ENCODE results near the gene NOL12.
A peak's percentile ranks its signal among the peaks of the same experiment; 100 is the strongest.

The NOL12 gene

GRCh38 chr22:37726241-37726887 lies 40.2 kb downstream of the NOL12 start:
- H3K4me3 Mint-ChIP-seq: no peak overlapping the region
- DNase-seq: no peak
- H3K4me1 Mint-ChIP-seq: peaks cover 14% of the 10 kb centered on the region
- peaks cover 5% of the 10 kb centered on the region for H3K27me3 Mint-ChIP-seq (ENCODE audit: low read depth, poor library complexity)
- no peaks in the 10 kb centered on the region for H3K9me3 Mint-ChIP-seq
- H3K36me3 Mint-ChIP-seq (ENCODE audit: low read depth): peaks cover 33% of the 10 kb centered on the region
- TF ChIP-seq, protein P1, sequence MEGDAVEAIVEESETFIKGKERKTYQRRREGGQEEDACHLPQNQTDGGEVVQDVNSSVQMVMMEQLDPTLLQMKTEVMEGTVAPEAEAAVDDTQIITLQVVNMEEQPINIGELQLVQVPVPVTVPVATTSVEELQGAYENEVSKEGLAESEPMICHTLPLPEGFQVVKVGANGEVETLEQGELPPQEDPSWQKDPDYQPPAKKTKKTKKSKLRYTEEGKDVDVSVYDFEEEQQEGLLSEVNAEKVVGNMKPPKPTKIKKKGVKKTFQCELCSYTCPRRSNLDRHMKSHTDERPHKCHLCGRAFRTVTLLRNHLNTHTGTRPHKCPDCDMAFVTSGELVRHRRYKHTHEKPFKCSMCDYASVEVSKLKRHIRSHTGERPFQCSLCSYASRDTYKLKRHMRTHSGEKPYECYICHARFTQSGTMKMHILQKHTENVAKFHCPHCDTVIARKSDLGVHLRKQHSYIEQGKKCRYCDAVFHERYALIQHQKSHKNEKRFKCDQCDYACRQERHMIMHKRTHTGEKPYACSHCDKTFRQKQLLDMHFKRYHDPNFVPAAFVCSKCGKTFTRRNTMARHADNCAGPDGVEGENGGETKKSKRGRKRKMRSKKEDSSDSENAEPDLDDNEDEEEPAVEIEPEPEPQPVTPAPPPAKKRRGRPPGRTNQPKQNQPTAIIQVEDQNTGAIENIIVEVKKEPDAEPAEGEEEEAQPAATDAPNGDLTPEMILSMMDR (IDR thresholded peaks at IDR 0.05): no peak
- no peak overlapping the region for H3K27ac Mint-ChIP-seq

GRCh38 chr22:37728620-37729019 lies 42.5 kb downstream of the NOL12 start:
- peaks cover 22% of the 10 kb centered on the region for H3K36me3 Mint-ChIP-seq (ENCODE audit: low read depth)
- no peak for DNase-seq
- no peak overlapping the region for H3K4me3 Mint-ChIP-seq
- TF ChIP-seq, protein P1 (IDR thresholded peaks at IDR 0.05): no peak
- peaks cover 31% of the 10 kb centered on the region for H3K4me1 Mint-ChIP-seq
- peaks cover 5% of the 10 kb centered on the region for H3K27me3 Mint-ChIP-seq (ENCODE audit: low read depth, poor library complexity)
- H3K9me3 Mint-ChIP-seq: no peaks in the 10 kb centered on the region
- no peak overlapping the region for H3K27ac Mint-ChIP-seq

DNA sequence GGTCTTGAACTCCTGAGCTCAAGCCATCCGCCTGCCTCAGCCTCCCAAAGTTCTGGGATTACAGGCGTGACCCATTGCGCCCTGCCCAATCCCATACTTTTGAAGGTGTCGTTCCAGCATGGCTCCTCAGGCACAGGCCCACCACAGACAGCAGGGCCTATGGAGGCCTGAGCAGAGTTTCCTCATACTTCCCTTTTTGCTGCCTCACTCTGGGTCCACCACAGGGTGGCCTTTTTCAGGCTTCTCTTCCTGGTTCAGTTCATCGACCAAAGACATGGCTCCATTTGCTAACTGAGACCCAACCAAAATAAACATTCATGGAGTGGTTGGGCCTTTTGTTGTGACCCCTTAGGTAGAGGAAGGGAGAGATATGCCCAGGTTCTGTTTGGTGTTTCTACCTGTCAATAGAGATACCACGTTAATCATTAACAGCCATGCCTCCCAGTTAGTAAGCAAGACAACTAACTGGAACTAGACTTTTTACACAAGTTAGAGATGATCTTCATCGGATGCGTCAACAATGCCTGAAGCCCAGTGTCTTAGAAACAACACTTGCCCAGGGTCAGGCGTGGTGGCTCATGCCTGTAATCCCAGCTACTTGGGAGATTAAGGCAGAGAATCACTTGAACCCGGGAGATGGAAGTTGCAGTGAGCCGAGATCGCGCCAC lies 45.8 kb downstream of the NOL12 start:
- DNase-seq: no peak
- peak overlapping the region; percentile 42 for H3K27ac Mint-ChIP-seq
- TF ChIP-seq, protein P1 (IDR thresholded peaks at IDR 0.05): no peak
- no peaks in the 10 kb centered on the region for H3K9me3 Mint-ChIP-seq
- peak overlapping the region; percentile 49 for H3K4me3 Mint-ChIP-seq
- peaks cover 45% of the 10 kb centered on the region for H3K4me1 Mint-ChIP-seq
- peaks cover 4% of the 10 kb centered on the region for H3K27me3 Mint-ChIP-seq (ENCODE audit: low read depth, poor library complexity)
- H3K36me3 Mint-ChIP-seq (ENCODE audit: low read depth): peaks cover 5% of the 10 kb centered on the region

DNA sequence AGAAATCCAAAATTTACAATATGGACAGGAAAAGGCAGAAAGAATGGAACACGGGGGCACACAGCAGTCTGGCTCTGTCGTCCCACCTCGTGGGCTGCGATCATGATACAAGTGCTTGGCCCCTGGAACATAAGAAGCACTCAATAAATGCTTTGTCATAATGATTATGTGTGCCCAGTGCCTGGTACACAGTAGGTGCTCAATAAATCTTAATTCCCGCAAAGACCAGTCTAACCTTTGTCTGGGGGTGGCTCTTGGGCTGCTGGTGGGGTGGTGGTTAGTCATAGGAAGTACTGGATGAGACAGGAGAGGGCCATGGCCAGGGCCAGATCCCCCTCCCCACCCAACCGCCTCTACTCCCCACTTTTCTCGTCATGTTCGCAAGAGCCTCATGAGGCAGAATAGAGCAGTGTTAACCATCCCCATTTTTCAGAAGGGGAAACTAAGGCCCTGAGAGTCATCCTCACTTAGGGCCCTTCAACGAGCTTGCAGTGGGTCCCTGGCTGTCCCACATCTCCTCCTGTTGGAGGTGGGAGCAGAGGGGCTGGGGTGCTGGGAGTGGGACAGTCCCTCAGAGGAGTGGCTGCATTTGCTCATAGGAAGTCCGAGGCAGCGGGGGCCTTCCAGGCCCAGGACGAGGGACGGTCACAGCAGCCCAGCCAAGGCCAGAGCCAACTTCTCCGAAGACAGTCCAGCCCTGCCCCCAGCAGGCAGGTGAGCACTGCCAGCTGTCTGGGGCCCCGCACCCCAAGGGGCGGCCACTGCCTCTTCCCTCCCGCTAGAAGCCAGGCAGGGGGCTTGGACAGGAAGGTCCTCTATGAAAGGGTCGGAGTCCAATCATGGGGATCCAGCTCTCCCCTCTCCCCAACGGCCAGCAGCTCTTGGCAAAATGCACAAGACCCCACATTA lies 46.8 kb downstream of the NOL12 start:
- Mint-ChIP-seq H3K27ac (peak overlapping the region; percentile 58), H3K9me3 (no peaks in the 10 kb centered on the region)
- no peak for DNase-seq

GRCh38 chr22:37733625-37734401 lies 47.7 kb downstream of the NOL12 start:
- Mint-ChIP-seq H3K4me1 (peaks cover 55% of the 10 kb centered on the region), H3K9me3 (no peaks in the 10 kb centered on the region), H3K4me3 (no peak overlapping the region), H3K36me3 (ENCODE audit: low read depth) (peaks cover 5% of the 10 kb centered on the region), H3K27me3 (ENCODE audit: low read depth, poor library complexity) (peaks cover 4% of the 10 kb centered on the region), H3K27ac (no peak overlapping the region)
- TF ChIP-seq, protein P1 (IDR thresholded peaks at IDR 0.05): no peak
- DNase-seq: no peak

More for the DNA sequence above, 46.8 kb downstream of the NOL12 start:
- Mint-ChIP-seq H3K27me3 (ENCODE audit: low read depth, poor library complexity) (peaks cover 4% of the 10 kb centered on the region), H3K36me3 (ENCODE audit: low read depth) (peaks cover 5% of the 10 kb centered on the region), H3K4me1 (peaks cover 47% of the 10 kb centered on the region), H3K4me3 (no peak overlapping the region)
- TF ChIP-seq, protein P1 (IDR thresholded peaks at IDR 0.05): no peak

All from nephron progenitor cell (in vitro differentiated cells).